Right renal pelvis (tissue), 4 donors: Measurements from ENCODE around the gene SH3BP5. TPM values are rescaled to one million over a fixed set of nuclear protein-coding genes. Genes with fewer than 3 reads are reported as not detected.
A peak's percentile ranks its signal among the peaks of the same experiment; 100 is the strongest.
"Not testable (repeated sequence)": the region's sequence is repeated elsewhere in the genome, so short reads cannot be mapped to it uniquely, and the experiment has no call there.

ENCODE experiments used
- DNase-seq, 4 donors: peaks; one replicate each; pipeline ENCODE4 v3.0.0-alpha.2; 2013; ENCODE audit warnings: low read depth in 4 of 4, low spot score in 3 of 4, missing footprints in 1 of 4
- polyA plus RNA-seq, 4 donors: library from polyadenylated mRNA; unstranded; fragments of 120-200 nt; gene quantifications; one replicate each; pipeline ENCODE4 v1.2.1, GENCODE V29; 2013; ENCODE audit not compliant: insufficient read length in 4 of 4

The SH3BP5 gene, protein sequence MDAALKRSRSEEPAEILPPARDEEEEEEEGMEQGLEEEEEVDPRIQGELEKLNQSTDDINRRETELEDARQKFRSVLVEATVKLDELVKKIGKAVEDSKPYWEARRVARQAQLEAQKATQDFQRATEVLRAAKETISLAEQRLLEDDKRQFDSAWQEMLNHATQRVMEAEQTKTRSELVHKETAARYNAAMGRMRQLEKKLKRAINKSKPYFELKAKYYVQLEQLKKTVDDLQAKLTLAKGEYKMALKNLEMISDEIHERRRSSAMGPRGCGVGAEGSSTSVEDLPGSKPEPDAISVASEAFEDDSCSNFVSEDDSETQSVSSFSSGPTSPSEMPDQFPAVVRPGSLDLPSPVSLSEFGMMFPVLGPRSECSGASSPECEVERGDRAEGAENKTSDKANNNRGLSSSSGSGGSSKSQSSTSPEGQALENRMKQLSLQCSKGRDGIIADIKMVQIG
- 10 to 100 TPM; 58.3 to 65.4 (median 61.1) TPM for polyA plus RNA-seq

DNA sequence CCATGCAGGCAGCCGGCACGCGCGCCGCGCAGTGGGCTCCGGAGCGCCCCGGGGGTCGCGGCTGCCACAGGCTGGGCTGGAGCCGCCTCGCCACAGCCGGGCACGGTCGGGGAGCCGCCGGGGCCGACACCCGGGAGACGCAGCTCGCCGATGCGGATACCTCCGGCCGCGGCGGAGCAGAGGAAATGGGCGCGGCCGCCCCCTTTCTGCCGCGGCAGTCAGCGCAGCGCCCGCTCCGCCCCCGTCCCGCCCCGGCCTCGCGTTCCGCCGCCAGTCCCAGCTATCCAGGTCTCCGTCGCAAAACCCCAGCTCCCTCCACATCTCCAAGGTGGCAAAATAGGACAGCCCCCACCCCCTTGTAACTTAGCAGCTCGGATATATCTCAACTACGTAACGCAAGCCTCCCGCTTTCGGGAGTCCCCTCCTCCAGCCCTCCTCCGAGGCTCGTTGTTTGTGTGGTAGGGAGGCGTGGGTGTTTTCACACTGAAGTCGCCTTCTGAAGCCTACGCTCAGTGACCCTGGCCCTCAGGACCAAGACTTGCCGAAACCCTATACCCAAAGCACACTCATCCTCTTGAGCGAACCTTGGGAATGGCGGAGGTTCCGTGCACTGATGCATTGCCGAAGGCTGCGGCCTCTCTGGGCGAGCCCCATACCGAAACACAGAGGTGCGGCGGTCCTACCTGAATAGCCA lies at the start of gene SH3BP5:
TSS of gene SH3BP5 (minus strand) at position 182 of the 694 bp plus-strand sequence. CDS start at position 4, 178 bp downstream.
- no peak for DNase-seq

DNA sequence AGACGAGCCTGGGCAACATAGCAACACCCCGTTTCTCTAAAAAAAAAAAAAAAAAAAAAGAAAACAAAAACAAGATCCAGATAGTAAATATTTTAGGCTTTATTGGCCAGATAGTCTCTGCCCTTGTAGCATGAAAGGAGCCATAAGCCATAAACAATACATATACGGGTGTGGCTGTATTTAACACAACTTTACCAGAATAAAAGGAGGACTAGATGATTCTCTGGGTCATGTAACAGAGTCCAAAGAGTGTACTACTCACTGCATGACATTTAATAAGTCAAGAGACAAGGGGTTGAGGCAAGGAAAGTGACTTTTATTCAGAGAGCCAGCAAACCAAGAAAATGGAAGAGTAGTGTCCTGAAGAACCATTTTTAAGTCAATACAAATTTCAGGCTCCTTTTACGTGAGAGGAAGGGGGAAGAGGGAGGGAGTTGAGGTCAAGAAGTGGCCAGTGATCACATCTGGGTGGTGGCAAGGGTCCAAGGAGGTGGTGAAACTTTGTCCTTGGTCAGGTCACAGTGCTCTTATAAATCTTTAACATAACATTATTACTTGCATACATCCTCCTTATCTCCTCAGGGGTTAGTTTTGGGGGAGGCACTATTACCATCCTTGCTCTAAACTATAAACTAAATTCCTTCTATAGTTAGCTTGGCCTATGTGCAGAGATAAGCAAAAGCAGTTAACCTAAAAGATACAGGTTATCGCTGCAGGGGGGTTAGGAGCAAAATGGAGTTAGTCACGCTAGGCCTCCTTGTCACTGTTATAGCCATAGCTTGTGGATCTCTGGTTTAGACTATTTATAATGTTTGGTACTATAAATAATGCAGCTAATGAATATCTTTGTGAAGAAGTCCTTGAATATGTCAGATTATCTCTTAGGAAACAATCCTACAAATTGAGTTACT lies 48.8 kb upstream of the SH3BP5 start:
- DNase-seq, result no peak

DNA sequence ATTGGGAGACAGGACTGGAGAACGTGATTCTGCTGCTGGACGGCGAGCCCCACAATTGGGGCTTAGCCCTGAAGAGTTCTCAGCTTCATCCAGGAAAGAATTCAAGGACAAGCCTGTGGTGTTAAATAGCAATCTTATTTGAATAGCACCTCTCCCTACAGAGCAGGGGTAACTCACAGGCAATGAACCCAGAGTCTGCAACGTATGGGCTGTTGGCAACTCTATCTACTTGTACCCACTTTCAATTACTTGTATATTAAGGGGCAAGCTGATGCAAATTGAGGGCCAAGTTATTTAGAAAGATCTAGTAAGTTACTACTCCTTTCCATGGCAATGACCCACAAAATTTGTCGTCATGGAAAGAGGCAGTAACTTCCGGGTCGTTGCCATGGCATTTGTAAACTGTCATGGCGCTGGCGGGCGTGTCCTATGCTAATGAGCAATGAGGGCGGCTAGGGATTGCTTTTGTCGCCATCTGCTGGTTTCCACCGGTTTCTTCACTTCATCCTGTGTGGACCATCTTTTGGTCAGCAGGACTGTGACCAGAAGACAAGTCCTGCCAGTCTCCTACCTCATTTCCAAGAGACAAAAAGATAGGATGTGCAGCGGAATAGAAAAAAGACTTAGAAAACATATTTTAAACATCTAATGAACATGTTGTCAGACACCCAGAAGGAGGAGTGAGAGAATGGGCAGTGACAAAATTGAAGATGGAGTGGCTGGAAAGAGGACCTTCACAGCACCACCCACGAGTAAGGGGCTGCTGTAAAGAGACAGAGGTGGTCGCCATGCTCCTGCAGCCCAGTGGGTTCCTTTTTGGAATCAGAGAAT lies 45.8 kb upstream of the SH3BP5 start:
- peak; percentile 89 to 93 (median 90) for DNase-seq

DNA sequence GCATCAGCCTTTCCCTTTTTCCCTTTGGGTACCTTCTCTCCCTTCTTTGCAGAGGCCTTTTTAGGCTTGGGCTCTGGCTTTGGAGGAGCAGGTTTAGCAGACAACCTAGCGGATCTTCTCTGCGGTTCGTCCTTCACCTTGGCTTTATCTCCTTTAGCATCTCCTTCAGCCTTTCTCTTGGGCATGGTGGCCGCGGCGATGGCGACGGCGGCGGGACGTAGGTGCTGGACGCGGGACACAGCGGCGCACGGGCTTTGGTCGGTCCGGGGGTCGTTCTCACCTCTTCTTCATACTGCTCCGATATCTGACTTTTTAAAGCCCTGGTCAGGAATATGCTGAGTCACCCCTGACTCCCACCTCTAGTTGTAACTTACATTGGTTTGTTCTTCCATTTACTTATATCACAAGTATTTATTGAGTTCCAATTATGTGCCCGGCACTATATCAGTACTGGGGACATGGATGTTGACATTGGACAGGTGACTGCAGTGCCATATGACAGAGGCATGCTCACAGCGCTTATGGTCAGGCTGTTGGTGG lies 43.1 kb upstream of the SH3BP5 start:
- no peak for DNase-seq

GRCh38 chr3:15372918-15373317 lies 40.5 kb upstream of the SH3BP5 start:
- no peak for DNase-seq

DNA sequence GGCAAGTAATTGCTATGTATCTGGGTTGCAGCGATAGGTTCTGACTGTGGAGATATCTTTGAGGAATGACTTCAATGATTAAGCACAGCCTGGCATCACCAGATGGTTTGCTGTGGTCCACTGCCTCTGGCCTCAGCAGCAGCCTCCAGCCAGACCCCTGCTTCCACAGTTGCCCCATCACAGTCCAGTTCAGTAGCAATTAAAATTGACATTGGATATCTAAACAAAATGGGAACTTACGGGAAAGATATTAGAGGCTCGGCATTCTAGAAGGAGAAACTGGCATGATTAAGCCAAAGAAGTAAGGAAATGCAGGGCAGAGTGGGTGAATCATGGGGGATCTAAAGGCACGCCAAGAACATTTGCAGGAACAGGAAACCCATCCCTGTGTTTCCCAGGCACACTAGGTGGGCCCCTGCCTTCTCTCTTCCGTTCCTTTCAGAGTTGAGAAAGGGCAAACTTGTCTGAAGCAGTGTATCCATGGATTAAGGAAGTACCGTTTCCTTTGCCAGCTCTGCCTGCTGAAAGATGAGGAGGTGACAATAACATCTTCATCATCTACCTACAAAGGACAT lies 36.3 kb upstream of the SH3BP5 start:
- no peak for DNase-seq

DNA sequence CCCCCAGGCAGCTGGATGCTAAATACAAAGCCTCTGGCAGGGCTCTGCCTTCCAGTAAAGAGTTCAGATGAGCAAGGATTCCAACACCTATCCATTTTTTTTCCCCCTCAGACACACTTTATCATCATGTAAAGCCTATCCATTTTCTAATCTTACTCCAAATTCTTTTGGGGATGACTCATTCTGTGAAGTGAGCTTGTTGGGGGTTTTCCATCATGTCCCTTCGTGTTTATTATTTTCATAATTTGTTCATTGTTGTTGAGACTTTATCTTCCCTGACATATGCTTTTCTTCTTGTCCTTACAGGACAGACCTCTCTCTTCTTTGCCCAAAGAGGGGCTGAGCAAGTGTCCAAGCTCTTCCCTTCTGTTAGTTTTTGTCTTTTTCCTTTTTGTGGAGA lies 34.7 kb upstream of the SH3BP5 start:
- DNase-seq, result no peak

DNA sequence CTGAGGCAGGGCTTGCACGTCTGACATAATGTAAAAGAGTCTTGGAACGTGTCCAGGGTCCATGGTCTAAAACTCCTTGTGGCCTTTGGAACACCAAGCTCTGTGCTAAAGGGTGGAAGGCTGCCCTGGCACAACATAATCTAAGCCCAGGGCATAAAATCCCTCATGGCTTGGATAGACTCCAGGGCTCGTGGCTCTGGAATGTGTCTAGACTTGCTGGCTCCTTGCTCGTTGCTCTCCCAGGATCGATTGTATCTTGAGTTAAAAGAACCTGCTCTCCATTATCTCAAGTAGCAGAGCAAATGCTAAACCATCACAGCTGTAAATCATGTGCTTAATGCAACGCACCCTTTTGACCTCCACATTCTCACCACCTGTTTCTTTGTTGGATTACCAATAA lies 31.7 kb upstream of the SH3BP5 start:
- not testable (repeated sequence) for DNase-seq

GRCh38 chr3:15361494-15362214 lies 29.3 kb upstream of the SH3BP5 start:
- no peak for DNase-seq

GRCh38 chr3:15360788-15361493 lies 28.6 kb upstream of the SH3BP5 start:
- DNase-seq, result no peak

GRCh38 chr3:15359677-15360397 lies 27.5 kb upstream of the SH3BP5 start:
- DNase-seq, result no peak

DNA sequence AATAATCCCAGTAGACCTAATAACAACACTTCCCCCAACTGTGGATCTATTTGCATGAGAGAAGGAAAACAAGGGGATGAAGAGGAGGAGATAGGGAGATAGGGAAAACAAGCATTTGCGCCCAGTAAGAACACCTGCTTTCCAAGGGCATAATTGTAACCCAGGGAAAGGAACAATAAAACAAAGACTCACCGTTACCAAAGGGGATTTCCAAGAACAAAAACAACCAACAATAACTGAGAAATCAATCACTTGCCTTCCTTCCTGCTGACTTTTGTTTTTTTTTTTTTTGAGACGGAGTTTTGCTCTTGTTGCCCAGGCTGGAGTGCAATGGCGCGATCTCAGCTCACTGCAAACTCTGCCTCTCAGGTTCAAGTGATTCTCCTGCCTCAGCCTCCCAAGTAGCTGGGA lies 24.3 kb upstream of the SH3BP5 start:
- not testable (repeated sequence) for DNase-seq

DNA sequence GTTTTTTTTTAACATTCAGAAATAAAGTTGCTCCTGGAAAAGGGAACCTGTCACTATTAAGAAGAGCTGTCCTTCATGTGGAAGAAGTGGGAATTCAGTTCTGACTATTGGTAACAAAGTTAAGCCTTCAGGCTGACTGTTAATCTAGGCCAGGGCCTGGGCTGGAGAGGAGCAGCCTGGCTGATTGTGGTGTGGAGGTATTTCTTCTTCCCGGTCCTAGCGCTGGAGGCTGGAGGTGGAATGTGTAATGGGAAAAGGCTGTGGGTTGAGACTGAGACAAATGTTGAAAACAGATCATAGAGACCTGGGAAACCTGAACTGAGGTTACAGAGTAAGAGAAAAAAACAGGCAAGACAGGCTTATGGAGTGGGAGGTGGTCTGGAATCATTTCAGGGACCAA lies 23.8 kb upstream of the SH3BP5 start:
- DNase-seq, result no peak

- no peak for DNase-seq
These were observed 22.7 kb upstream of the SH3BP5 start for GRCh38 chr3:15355086-15355485.

DNA sequence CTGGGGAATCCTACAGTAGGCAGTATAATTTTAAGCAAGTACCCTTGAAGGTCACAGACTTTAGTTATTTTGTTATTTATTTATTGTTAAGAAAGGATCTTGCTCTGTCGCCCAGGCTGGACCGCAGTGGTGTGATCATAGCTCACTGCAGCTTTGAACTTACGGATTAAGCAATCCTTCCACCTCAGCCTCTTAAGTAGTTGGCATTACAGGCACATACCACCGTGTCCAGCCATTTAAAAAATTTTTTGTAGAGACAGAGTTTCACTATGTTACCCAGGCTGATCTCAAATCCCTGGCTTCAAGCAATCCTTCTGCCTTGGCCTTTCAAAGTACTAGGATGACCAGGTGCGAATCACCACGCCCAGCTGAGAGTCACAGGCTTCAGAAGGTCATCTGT lies 22.1 kb upstream of the SH3BP5 start:
- no peak for DNase-seq

- no peak for DNase-seq
These were observed 17.8 kb upstream of the SH3BP5 start for GRCh38 chr3:15350141-15350540.

DNA sequence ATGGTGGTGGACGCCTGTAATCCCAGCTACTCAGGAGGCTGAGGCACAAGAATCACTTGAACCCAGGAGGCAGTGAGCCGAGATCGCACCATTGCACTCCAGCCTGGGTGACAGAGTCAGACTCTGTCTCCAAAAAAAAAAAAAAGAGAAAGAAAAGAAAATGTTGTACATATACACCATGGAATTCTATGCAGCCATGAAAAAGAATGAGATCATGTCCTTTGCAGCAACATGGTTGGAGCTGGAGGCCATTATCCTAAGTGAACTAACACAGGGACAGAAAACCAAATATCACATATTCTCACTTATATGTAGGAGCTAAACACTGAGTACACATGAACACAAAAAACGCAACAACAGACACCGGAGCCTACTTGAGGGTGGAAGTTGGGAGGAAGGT lies 17.1 kb upstream of the SH3BP5 start:
- DNase-seq, result not testable (repeated sequence)
